Measurements from ENCODE around the gene NSDHL. TPM values are rescaled to one million over a fixed set of nuclear protein-coding genes. Genes with fewer than 3 reads are reported as not detected.

NSDHL gene
- total RNA-seq, 1 donor from 2014 or later = 8.8 TPM

DNA sequence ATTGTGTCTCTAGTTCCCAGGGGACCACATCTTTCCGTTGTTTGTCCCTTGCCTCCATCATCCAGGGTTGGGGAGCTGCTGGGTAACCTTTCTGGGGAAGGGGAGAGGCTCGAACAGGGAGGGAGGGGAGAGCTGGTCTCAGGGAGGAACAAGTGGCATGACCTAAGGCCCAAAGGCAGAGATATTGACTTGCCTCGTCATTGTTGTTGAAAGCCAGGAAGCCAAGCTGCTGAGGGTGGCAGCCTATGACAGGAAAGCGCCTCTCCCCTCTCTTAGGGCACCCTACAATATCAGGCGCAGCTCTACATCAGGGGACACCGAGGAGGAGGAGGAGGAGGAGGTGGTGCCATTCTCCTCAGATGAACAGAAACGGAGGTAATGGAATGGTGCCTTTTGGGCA lies 87.8 kb downstream of the NSDHL start:
- H3K27ac ChIP-seq = no peak overlapping the region
- no peak for DNase-seq (ENCODE audit: low spot score in 2 of 2)
- no peaks in the 10 kb centered on the region for H3K4me1 ChIP-seq
- H3K27me3 ChIP-seq = no peaks in the 10 kb centered on the region
- no peak overlapping the region for H3K4me3 ChIP-seq
- intact Hi-C loops (cut with DNase I) = no loop called here
- H3K36me3 ChIP-seq = no peaks in the 10 kb centered on the region
- H3K9me3 ChIP-seq = no peaks in the 10 kb centered on the region
- TF ChIP-seq, protein P1, sequence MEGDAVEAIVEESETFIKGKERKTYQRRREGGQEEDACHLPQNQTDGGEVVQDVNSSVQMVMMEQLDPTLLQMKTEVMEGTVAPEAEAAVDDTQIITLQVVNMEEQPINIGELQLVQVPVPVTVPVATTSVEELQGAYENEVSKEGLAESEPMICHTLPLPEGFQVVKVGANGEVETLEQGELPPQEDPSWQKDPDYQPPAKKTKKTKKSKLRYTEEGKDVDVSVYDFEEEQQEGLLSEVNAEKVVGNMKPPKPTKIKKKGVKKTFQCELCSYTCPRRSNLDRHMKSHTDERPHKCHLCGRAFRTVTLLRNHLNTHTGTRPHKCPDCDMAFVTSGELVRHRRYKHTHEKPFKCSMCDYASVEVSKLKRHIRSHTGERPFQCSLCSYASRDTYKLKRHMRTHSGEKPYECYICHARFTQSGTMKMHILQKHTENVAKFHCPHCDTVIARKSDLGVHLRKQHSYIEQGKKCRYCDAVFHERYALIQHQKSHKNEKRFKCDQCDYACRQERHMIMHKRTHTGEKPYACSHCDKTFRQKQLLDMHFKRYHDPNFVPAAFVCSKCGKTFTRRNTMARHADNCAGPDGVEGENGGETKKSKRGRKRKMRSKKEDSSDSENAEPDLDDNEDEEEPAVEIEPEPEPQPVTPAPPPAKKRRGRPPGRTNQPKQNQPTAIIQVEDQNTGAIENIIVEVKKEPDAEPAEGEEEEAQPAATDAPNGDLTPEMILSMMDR (IDR thresholded peaks at IDR 0.05) = no peak

Other genes starting within 250 kb of the NSDHL start
- not detected for gene GABRQ, start 193.2 kb upstream of the NSDHL start, total RNA-seq
- not detected for gene MAGEA3, start 132.3 kb upstream of the NSDHL start, total RNA-seq
- not detected for gene CSAG2, start 121.8 kb upstream of the NSDHL start, total RNA-seq
- not detected for gene MAGEA2B, start 116.4 kb upstream of the NSDHL start, total RNA-seq
- not detected for gene CSAG1, start 97.3 kb upstream of the NSDHL start, total RNA-seq
- gene MAGEA12, start 97.3 kb upstream of the NSDHL start, total RNA-seq = not detected
- not detected for gene MAGEA2, start 77.2 kb upstream of the NSDHL start, total RNA-seq
- gene CSAG3, start 71.8 kb upstream of the NSDHL start, total RNA-seq = not detected
- gene MAGEA6, start 61.4 kb upstream of the NSDHL start, total RNA-seq = not detected
- 7.8 TPM for gene CETN2, start 306 bp upstream of the NSDHL start, total RNA-seq
- not detected for gene ZNF185, start 67.0 kb downstream of the NSDHL start, total RNA-seq
- gene PNMA5, start 163.1 kb downstream of the NSDHL start, total RNA-seq = not detected
- not detected for gene PNMA3, start 225.4 kb downstream of the NSDHL start, total RNA-seq
- 0.32 TPM for gene PNMA6A, start 241.4 kb downstream of the NSDHL start, total RNA-seq